AG04450 (cell line): ENCODE data around the gene SLC6A4. TPM values are rescaled to one million over a fixed set of nuclear protein-coding genes. Genes with fewer than 3 reads are reported as not detected.

Experiments
- CTCF ChIA-PET: fragments of 300-600, 350-600 bp; formaldehyde crosslinking; extraction: SDS; loops from one replicate; lab custom pipeline; 2022; ENCODE audit warnings: antibody characterized with exemption, inconsistent platforms; lab: Charles Lee
- POLR2A ChIA-PET: fragments of 350-600 bp; formaldehyde crosslinking; extraction: SDS; loops from one replicate; lab custom pipeline; 2021; ENCODE audit warnings: antibody characterized with exemption, inconsistent platforms; lab: Yijun Ruan, JAX
- DNase-seq: peaks from one replicate; pipeline ENCODE4 v3.0.0-alpha.2; 2011; ENCODE audit warnings: low read depth, low spot score
- H3K27ac ChIP-seq: one replicate; pipeline ENCODE4 v1.5.1; 2012; ENCODE audit warnings: low read depth, low read length, control low read depth
- H3K27me3 ChIP-seq: one replicate; pipeline ENCODE4 v1.6.0; 2012; ENCODE audit warnings: low read length; ENCODE audit not compliant: control insufficient read depth, insufficient read depth
- H3K4me3 ChIP-seq: 2 replicates; pipeline ENCODE4 v1.5.1; 2011; ENCODE audit warnings: mild to moderate bottlenecking, low read depth, low read length, control low read depth
- H3K9me3 ChIP-seq: 2 replicates; pipeline ENCODE4 v1.5.1; 2012; ENCODE audit warnings: low read length; ENCODE audit not compliant: control insufficient read depth, insufficient read depth
- polyA plus RNA-seq: library from polyadenylated mRNA; depleted of rRNA; stranded (reverse); fragments of >200 nt; gene quantifications from 2 replicates; pipeline ENCODE4 v1.2.3, GENCODE V29; 2011
- TF ChIP-seq, protein P1 (sequence below): IDR thresholded peaks from 2 replicates; pipeline ENCODE4 v1.5.1; 2011; ENCODE audit warnings: low read depth, low read length, control low read depth, inconsistent platforms

The SLC6A4 gene
- polyA plus RNA-seq, 1 experiment, result not detected

DNA sequence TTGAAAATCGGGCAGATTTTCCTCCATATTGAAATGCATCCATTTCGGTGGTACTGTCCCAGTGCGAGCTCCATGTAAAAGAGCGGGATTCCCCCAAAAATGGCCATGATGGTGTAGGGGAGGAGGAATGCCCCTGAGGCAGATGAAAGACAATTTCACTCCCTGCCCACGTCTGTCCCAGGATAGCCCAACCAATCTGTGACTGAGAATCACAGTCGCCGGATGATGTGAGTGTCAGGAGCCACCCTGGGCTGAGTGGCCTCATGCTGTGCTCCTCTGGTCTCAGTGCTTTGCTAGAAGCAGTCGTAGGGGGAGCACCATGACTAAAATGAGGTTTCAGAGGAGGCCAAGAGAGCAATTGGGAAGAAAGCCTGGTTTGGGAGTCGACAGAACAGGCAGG is 16.7 kb downstream of the SLC6A4 start:
- ChIA-PET POLR2A (no interaction called here), CTCF (no interaction called here)
- TF ChIP-seq, protein P1, sequence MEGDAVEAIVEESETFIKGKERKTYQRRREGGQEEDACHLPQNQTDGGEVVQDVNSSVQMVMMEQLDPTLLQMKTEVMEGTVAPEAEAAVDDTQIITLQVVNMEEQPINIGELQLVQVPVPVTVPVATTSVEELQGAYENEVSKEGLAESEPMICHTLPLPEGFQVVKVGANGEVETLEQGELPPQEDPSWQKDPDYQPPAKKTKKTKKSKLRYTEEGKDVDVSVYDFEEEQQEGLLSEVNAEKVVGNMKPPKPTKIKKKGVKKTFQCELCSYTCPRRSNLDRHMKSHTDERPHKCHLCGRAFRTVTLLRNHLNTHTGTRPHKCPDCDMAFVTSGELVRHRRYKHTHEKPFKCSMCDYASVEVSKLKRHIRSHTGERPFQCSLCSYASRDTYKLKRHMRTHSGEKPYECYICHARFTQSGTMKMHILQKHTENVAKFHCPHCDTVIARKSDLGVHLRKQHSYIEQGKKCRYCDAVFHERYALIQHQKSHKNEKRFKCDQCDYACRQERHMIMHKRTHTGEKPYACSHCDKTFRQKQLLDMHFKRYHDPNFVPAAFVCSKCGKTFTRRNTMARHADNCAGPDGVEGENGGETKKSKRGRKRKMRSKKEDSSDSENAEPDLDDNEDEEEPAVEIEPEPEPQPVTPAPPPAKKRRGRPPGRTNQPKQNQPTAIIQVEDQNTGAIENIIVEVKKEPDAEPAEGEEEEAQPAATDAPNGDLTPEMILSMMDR, result no peak
- Histone ChIP-seq H3K27me3 (peaks cover 39% of the 10 kb centered on the region), H3K4me3 (no peak overlapping the region), H3K27ac (no peak overlapping the region), H3K9me3 (no peaks in the 10 kb centered on the region)
- no peak for DNase-seq

- ChIA-PET CTCF (interaction anchor here (0.8 kb wide), 1 partner anchor 90 kb away, joined by 3 read pairs; no protein-coding TSS in a partner anchor), POLR2A (no interaction called here)
- Histone ChIP-seq H3K9me3 (no peaks in the 10 kb centered on the region), H3K27ac (no peak overlapping the region), H3K4me3 (no peak overlapping the region), H3K27me3 (peaks cover 38% of the 10 kb centered on the region)
- TF ChIP-seq, protein P1, result no peak
- no peak for DNase-seq
Observed at GRCh38 chr17:30217746-30218245, 17.7 kb downstream of the SLC6A4 start.

DNA sequence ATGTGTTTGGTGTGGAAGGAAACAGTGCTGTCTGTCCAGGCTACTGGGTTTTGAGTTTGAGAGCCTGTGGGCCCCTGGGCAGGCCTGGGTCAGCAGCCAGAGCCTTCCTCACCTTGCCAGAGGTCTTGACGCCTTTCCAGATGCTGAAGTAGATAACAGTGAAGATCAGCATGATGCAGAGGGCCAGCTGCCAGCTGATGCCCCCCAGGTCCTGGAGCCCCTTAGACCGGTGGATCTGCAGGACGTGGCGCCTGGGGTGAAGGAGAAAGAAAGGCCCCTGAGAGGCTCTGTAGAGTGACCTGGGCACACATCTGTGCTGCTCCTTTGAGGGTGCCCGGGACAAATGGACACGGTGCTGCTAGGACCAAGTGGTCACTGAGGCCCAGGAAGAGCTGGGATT is 18.4 kb downstream of the SLC6A4 start:
- ChIA-PET POLR2A (no interaction called here), CTCF (interaction anchor here (0.8 kb wide), 1 partner anchor 89 kb away, joined by 3 read pairs; no protein-coding TSS in a partner anchor)
- TF ChIP-seq, protein P1, result no peak
- Histone ChIP-seq H3K9me3 (no peaks in the 10 kb centered on the region), H3K4me3 (no peak overlapping the region), H3K27ac (no peak overlapping the region), H3K27me3 (peaks cover 36% of the 10 kb centered on the region)
- DNase-seq, result no peak

DNA sequence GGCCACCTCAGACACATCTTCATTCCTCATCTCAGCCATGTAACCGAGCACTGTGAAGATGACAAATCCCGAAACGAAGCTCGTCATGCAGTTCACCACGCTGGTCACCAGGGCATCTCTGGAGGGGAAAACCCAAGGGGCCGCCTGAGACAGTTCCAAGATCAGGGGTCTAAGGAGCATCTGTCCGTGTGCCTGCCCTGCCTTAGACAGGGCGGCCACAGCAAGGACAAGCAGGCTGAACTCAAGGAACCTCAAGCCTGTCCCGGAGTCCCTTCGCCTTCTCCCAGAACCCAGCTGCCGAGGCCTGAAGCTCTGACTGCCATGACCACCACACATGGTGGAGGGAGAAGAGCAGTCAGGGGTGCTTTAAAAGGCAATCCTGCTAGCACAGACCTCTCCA is 22.7 kb downstream of the SLC6A4 start:
- no peak overlapping the region for H3K27ac ChIP-seq

DNA sequence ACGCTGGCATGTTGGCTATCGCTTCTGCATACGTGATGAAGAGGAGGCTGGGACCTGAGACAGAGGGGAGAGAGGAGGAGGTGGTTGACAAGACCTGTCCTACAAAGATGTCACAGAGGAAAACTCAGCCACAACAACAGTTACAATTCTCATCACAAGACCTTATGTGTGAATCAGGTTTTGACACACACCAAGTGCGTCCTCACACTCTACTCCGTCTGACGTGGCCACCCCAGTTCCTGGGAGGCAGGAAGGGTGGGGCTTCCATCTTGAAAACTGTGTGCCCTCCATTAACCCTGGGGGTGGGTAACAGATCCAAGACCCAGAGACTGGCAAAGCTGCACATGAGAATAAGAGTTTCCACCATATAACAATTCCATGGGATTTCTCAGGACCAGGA is 24.1 kb downstream of the SLC6A4 start:
- Histone ChIP-seq H3K27me3 (peaks cover 15% of the 10 kb centered on the region), H3K4me3 (no peak overlapping the region), H3K27ac (no peak overlapping the region), H3K9me3 (no peaks in the 10 kb centered on the region)
- no peak for DNase-seq
- ChIA-PET POLR2A (no interaction called here), CTCF (no interaction called here)
- TF ChIP-seq, protein P1, result no peak

More for the DNA sequence above, 22.7 kb downstream of the SLC6A4 start:
- TF ChIP-seq, protein P1, result 0 out of 2 replicates have a peak, but pooled peaks have one; percentile 4
- DNase-seq, result no peak
- POLR2A ChIA-PET, result no interaction called here
- Histone ChIP-seq H3K4me3 (no peak overlapping the region), H3K9me3 (no peaks in the 10 kb centered on the region), H3K27me3 (peaks cover 18% of the 10 kb centered on the region)
- CTCF ChIA-PET, result no interaction called here
